Measurements from ENCODE around the gene WIPI1. TPM values are rescaled to one million over a fixed set of nuclear protein-coding genes. Genes with fewer than 3 reads are reported as not detected.

WIPI1 gene
- total RNA-seq, 1 experiment from 2014 or later = 29.3 TPM

GRCh38 chr17:68403122-68403521 is 54.2 kb downstream of the WIPI1 start:
- Mint-ChIP-seq H3K27me3 (ENCODE audit: low read depth) (peaks cover 4% of the 10 kb centered on the region; the same call in 1 of the 2 replicates), H3K27ac (no peak overlapping the region), H3K4me3 (no peak overlapping the region), H3K9me3 (peaks cover 34% of the 10 kb centered on the region), H3K4me1 (peaks cover 28% of the 10 kb centered on the region), H3K36me3 (peaks cover 18% of the 10 kb centered on the region)
- no peak for ATAC-seq
- ChIA-PET CTCF (no interaction called here), POLR2A (no interaction called here)
- TF ChIP-seq MYBL2 (CRISPR knock-in tag; IDR thresholded peaks at IDR 0.05) (no peak), ZNF532 (CRISPR knock-in tag; IDR thresholded peaks at IDR 0.05; ENCODE audit: borderline replicate concordance) (no peak), MLX (CRISPR knock-in tag; IDR thresholded peaks at IDR 0.05) (no peak), EMX1 (CRISPR knock-in tag; IDR thresholded peaks at IDR 0.05) (no peak), ZNF423 (CRISPR knock-in tag; IDR thresholded peaks at IDR 0.05) (no peak), NFATC4 (CRISPR knock-in tag; IDR thresholded peaks at IDR 0.05) (no peak), E2F5 (CRISPR knock-in tag; IDR thresholded peaks at IDR 0.05) (no peak), ETV6 (CRISPR knock-in tag; IDR thresholded peaks at IDR 0.05) (no peak), IRF1 (CRISPR knock-in tag; IDR thresholded peaks at IDR 0.05) (no peak), AR (CRISPR knock-in tag; IDR thresholded peaks at IDR 0.05) (no peak), FOXP1 (CRISPR knock-in tag; IDR thresholded peaks at IDR 0.05; ENCODE audit: borderline replicate concordance) (no peak), ZNF121 (CRISPR knock-in tag; IDR thresholded peaks at IDR 0.05) (no peak)
- DNase-seq (ENCODE audit: low spot score) = no peak

- DNase-seq (ENCODE audit: low spot score) = no peak
- peaks cover 4% of the 10 kb centered on the region; the same call in 1 of the 2 replicates for H3K36me3 Mint-ChIP-seq
- ChIA-PET CTCF (interaction anchor here (1.2 kb wide), 1 partner anchor 30 kb away, joined by 3 read pairs; no protein-coding TSS in a partner anchor), POLR2A (no interaction called here)
- peaks cover 19% of the 10 kb centered on the region for H3K9me3 Mint-ChIP-seq
- H3K4me3 Mint-ChIP-seq = no peak overlapping the region
- H3K27me3 Mint-ChIP-seq (ENCODE audit: low read depth) = no peaks in the 10 kb centered on the region; the same call in 1 of the 2 replicates
- no peak overlapping the region; the same call in 1 of the 2 replicates for H3K27ac Mint-ChIP-seq
- H3K4me1 Mint-ChIP-seq = peaks cover 28% of the 10 kb centered on the region
- no peak for ATAC-seq
- no peak for TF ChIP-seq ZMAT4 (CRISPR knock-in tag; IDR thresholded peaks at IDR 0.05)
- no peak for TF ChIP-seq PRRX2 (CRISPR knock-in tag; IDR thresholded peaks at IDR 0.05)
- no peak for TF ChIP-seq PRDM15 (CRISPR knock-in tag; IDR thresholded peaks at IDR 0.05)
- no peak for TF ChIP-seq USF2 (CRISPR knock-in tag; IDR thresholded peaks at IDR 0.05)
- no peak for TF ChIP-seq NR3C1 (CRISPR knock-in tag; conservative IDR thresholded peaks at IDR 0.05; ENCODE audit: low read depth)
- TF ChIP-seq SMAD3 (CRISPR knock-in tag; IDR thresholded peaks at IDR 0.05; ENCODE audit: borderline replicate concordance) = no peak
- TF ChIP-seq SMAD4 (CRISPR knock-in tag; IDR thresholded peaks at IDR 0.05) = no peak
- TF ChIP-seq ZNF138 (CRISPR knock-in tag; conservative IDR thresholded peaks at IDR 0.05) = no peak
- TF ChIP-seq ZNF396 (CRISPR knock-in tag; IDR thresholded peaks at IDR 0.05; ENCODE audit: borderline replicate concordance) = no peak
- TF ChIP-seq ZNF263 (CRISPR knock-in tag; IDR thresholded peaks at IDR 0.05; ENCODE audit: low read depth) = no peak
Measured at GRCh38 chr17:68401288-68401687, 56.0 kb downstream of the WIPI1 start.

All from WTC11 (cell line).